DND-41 (cell line): ENCODE results near the gene RBM48.
"Not testable (repeated sequence)": the region's sequence is repeated elsewhere in the genome, so short reads cannot be mapped to it uniquely, and the experiment has no call there.

ENCODE experiments used
- ATAC-seq: fragments of 200-7000 bp; cut with Tn5 transposase; 3 replicates; pipeline ENCODE4 v1.9.1; 2021; ENCODE audit warnings: low read depth; ENCODE audit not compliant: insufficient read depth
- DNase-seq: peaks from one replicate; pipeline ENCODE4 v3.0.0-alpha.2; 2020
- H2AFZ ChIP-seq: 2 replicates; pipeline ENCODE4 v1.6.0; 2012; ENCODE audit warnings: low read depth, low read length
- H3K27ac ChIP-seq: 2 replicates; pipeline ENCODE4 v1.5.1; 2012; ENCODE audit warnings: low read length, inconsistent platforms
- H3K27me3 ChIP-seq: fragments of 200-600 bp; sonication (generic); 2 replicates; pipeline ENCODE4 v1.6.0; 2012; ENCODE audit warnings: low read length, mild to moderate bottlenecking, inconsistent platforms; ENCODE audit not compliant: insufficient read depth, poor library complexity
- H3K36me3 ChIP-seq: 2 replicates; pipeline ENCODE4 v1.5.1; 2012; ENCODE audit warnings: low read length, inconsistent platforms; ENCODE audit not compliant: insufficient read depth
- H3K4me1 ChIP-seq: 2 replicates; pipeline ENCODE4 v1.5.1; 2012; ENCODE audit warnings: mild to moderate bottlenecking, low read length; ENCODE audit not compliant: insufficient read depth
- H3K4me2 ChIP-seq: 2 replicates; pipeline ENCODE4 v1.6.0; 2012; ENCODE audit warnings: mild to moderate bottlenecking, moderate library complexity, low read length, inconsistent platforms; ENCODE audit not compliant: insufficient read depth
- H3K4me3 ChIP-seq, 2 experiments: fragments of 200-600 bp in 1 of 2; shearing (Covaris generic) in 1 of 2; 2 replicates each; pipeline ENCODE4 v1.5.1; 2012 to 2016; ENCODE audit warnings: inconsistent platforms in 2 of 2, low read length in 2 of 2, mild to moderate bottlenecking in 2 of 2, low read depth in 1 of 2, moderate library complexity in 1 of 2
- H3K79me2 ChIP-seq: 2 replicates; pipeline ENCODE4 v1.6.0; 2012; ENCODE audit warnings: low read length, inconsistent platforms; ENCODE audit not compliant: insufficient read depth
- H3K9ac ChIP-seq: 2 replicates; pipeline ENCODE4 v1.6.0; 2012; ENCODE audit warnings: low read depth, mild to moderate bottlenecking, inconsistent platforms, low read length, moderate library complexity
- H3K9me3 ChIP-seq: 2 replicates; pipeline ENCODE4 v1.5.1; 2012; ENCODE audit warnings: low read length, moderate library complexity, mild to moderate bottlenecking, inconsistent platforms; ENCODE audit not compliant: insufficient read depth, severe bottlenecking
- H4K20me1 ChIP-seq: 2 replicates; pipeline ENCODE4 v1.6.0; 2012; ENCODE audit warnings: low read length; ENCODE audit not compliant: insufficient read depth
- EZH2 ChIP-seq: IDR thresholded peaks from 3 replicates; pipeline ENCODE4 v1.6.1; 2012; ENCODE audit warnings: borderline replicate concordance, low read depth, mild to moderate bottlenecking, moderate library complexity, low read length, inconsistent platforms; ENCODE audit not compliant: severe bottlenecking
- TF ChIP-seq, protein P1 (sequence below): IDR thresholded peaks from 2 replicates; pipeline ENCODE4 v1.5.1; 2012; ENCODE audit warnings: borderline replicate concordance, low read length, moderate library complexity, mild to moderate bottlenecking; ENCODE audit not compliant: poor library complexity, severe bottlenecking; ENCODE audit errors: extremely low read depth

RBM48 gene

DNA sequence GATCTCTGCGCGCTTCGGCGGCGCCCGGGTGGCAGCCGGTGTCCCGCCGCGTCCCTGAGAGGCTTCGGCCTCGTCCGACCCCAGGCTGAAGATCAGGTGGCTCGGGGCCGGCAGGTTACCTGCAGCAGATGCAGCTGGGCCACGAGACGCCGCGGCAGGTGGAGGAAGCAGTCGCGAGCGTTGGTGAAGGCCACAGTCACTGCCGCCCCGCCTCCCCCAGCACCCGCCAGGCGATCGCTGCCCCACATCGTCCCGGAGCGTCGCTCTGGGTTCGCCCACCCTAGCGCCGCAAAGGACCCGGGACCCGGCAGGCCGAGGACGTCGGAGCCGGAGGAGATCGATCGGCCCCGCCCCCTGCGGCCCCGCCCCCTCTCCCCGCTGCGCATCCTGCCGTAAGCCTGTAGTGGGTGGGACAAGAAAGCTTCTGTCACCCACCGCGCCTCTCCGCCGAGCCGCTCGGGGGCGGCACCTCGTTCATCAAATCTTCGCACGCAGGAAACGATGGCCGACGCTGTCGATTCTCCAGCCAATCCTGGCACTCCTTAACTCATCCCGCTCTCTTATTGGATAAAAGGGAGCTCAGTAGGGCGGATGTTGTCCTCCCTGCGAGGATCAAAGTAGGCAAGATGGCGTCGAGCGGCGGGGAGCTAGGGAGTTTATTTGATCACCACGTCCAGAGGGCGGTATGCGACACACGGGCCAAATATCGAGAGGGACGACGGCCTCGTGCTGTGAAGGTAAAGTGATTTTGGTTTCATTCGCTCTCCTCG, at the start of gene RBM48, which contains the start of gene PEX1:
Gene RBM48, plus strand, starts transcription at position 608 of the 770 bp plus-strand sequence. Its CDS starts 19 bp downstream, at position 627.
Gene PEX1, minus strand, starts transcription at position 333 of the 770 bp plus-strand sequence. Its CDS starts 85 bp downstream, at position 248.
- DNase-seq (peak; percentile 99), ATAC-seq (peak; percentile 93)
- Histone ChIP-seq H3K4me2 (peak within 1 kb of the TSS; percentile 82), H3K36me3 (peaks cover 38% of the 10 kb centered on the region), H3K9me3 (no peaks in the 10 kb centered on the region), H4K20me1 (peaks cover 3% of the 10 kb centered on the region; the same call in 1 of the 2 replicates), H3K4me1 (peaks cover 34% of the 10 kb centered on the region), H3K27ac (peak within 1 kb of the TSS; percentile 91), H3K4me3 (peak within 1 kb of the TSS; percentile 77 to 88), H3K9ac (peak within 1 kb of the TSS; percentile 88), H2AFZ (peak within 1 kb of the TSS; percentile 97), H3K27me3 (no peaks in the 10 kb centered on the region), H3K79me2 (peaks cover 65% of the 10 kb centered on the region)
- TF ChIP-seq, protein P1, sequence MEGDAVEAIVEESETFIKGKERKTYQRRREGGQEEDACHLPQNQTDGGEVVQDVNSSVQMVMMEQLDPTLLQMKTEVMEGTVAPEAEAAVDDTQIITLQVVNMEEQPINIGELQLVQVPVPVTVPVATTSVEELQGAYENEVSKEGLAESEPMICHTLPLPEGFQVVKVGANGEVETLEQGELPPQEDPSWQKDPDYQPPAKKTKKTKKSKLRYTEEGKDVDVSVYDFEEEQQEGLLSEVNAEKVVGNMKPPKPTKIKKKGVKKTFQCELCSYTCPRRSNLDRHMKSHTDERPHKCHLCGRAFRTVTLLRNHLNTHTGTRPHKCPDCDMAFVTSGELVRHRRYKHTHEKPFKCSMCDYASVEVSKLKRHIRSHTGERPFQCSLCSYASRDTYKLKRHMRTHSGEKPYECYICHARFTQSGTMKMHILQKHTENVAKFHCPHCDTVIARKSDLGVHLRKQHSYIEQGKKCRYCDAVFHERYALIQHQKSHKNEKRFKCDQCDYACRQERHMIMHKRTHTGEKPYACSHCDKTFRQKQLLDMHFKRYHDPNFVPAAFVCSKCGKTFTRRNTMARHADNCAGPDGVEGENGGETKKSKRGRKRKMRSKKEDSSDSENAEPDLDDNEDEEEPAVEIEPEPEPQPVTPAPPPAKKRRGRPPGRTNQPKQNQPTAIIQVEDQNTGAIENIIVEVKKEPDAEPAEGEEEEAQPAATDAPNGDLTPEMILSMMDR: peak; percentile 77
- no peak for TF ChIP-seq EZH2

DNA sequence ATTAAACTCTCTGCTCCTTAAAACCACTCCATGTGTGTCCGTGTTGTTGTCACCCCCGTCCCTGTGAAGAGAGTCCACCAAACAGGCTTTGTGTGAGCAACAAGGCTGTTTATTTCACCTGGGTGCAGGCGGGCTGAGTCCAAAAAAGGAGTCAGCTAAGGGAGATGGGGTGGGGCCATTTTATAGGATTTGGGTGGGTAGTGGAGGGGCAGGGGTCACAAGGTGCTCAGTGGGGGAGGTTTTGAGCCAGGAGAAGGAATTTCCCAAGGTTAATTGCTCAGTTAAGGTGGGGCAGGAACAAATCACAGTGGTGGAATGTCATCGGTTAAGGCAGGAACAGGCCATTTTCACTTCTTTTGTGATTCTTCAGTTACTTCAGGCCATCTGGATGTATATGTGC, 49.4 kb upstream of the RBM48 start:
- not testable (repeated sequence) for H3K4me3 ChIP-seq, H3K4me2 ChIP-seq, H4K20me1 ChIP-seq, H3K4me1 ChIP-seq, H3K79me2 ChIP-seq, H3K27me3 ChIP-seq, DNase-seq, H3K9ac ChIP-seq, H3K9me3 ChIP-seq, H2AFZ ChIP-seq, H3K27ac ChIP-seq, H3K36me3 ChIP-seq, ATAC-seq

DNA sequence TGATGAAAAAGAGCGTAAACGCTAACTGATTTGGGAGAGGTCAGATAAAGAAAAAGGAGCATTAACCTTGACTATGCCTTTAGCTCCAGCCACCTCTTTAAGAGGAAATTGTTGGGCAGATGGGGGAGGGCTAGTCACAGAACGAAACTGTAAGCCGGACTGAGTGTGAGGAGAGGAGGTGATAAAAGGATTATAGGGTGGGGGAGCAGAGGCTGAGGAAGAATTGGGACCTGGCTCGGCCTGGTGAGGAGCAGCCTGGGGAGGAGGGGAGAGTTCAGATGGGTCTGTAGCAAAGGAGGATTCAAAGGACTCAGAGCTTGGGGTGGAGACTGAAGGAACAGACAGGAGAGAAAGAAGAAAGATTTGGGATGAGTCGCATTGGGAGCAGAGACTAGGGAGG, 45.0 kb upstream of the RBM48 start:
- H3K4me3 ChIP-seq, H4K20me1 ChIP-seq, H3K79me2 ChIP-seq, H2AFZ ChIP-seq, H3K27me3 ChIP-seq, H3K27ac ChIP-seq, H3K9ac ChIP-seq, DNase-seq, H3K4me1 ChIP-seq, ATAC-seq, H3K4me2 ChIP-seq, H3K9me3 ChIP-seq: not testable (repeated sequence)
- peaks cover 24% of the 10 kb centered on the region for H3K36me3 ChIP-seq

DNA sequence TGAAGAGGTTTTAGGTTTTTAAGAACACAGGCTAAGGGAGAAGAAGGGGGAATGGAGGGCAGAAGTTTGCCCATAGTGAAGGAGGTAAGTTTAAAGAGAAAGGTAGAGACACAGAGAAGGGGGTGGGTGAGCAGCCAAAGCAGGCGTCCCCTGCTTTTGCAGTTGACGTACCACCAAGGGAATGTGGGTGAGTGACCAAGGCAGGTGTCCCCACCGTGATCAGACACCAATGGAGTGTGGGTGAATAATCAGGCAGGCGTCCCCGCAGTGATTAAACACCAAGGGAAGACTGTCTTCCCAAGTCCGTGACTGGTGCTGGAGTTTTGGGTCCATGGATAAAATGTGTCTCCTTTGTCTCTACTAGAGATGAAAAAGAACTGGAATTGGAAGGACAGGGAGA, 44.4 kb upstream of the RBM48 start:
- not testable (repeated sequence) for DNase-seq, H3K79me2 ChIP-seq, H4K20me1 ChIP-seq, ATAC-seq, H2AFZ ChIP-seq, H3K4me3 ChIP-seq, H3K27ac ChIP-seq, H3K27me3 ChIP-seq, H3K4me1 ChIP-seq, H3K4me2 ChIP-seq, H3K9ac ChIP-seq, H3K9me3 ChIP-seq
- peaks cover 30% of the 10 kb centered on the region for H3K36me3 ChIP-seq

DNA sequence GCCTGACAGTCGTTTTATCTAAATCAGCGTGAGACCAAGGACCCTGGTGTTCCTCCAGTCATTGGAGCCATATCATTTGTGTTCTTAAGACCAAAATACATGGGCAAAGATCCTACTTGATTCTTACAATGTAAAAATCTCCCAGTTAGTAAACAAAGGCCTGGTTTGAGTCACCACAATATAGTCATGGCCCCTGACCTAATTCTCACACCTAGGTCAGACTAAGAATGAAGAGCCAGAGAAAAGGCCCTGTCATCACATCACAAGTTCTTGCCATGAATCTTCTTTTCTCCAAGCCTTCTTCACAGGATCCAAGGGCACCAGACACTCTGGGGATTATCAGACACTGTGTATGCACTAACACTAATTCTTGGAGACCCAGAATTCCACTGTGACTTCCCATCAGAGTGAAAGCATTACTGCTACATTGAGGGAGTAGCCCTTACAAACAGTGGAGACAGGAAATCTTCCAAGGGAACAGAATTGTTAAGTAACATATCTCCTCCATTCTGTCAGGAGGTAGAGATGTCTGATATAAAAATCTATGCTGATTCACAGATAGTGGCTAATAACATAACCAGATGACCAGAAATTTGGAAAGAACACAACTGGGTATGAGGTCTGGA, 43.2 kb upstream of the RBM48 start:
- H3K36me3 ChIP-seq: peaks cover 38% of the 10 kb centered on the region

More for the DNA sequence above, 43.2 kb upstream of the RBM48 start:
- Histone ChIP-seq H4K20me1 (no peaks in the 10 kb centered on the region), H3K9ac (no peak overlapping the region), H3K79me2 (no peaks in the 10 kb centered on the region), H3K9me3 (no peaks in the 10 kb centered on the region), H3K4me2 (no peak overlapping the region), H3K4me1 (no peaks in the 10 kb centered on the region), H2AFZ (no peak overlapping the region), H3K27me3 (no peaks in the 10 kb centered on the region), H3K27ac (no peak overlapping the region), H3K4me3 (no peak overlapping the region)
- TF ChIP-seq, protein P1: no peak
- TF ChIP-seq EZH2: no peak
- DNase-seq (no peak), ATAC-seq (no peak)
